WTC11 (cell line): ENCODE data around the gene PLXDC2. TPM values are rescaled to one million over a fixed set of nuclear protein-coding genes. Genes with fewer than 3 reads are reported as not detected.
A peak's percentile ranks its signal among the peaks of the same experiment; 100 is the strongest.

Experiments
- ATAC-seq: fragments of 200-7000 bp; cut with Tn5 transposase; 2 replicates; pipeline ENCODE4 v1.10.0; 2021; ENCODE audit warnings: mild to moderate bottlenecking, moderate library complexity
- CTCF ChIA-PET: fragments of 300-600 bp; sonication (Branson Sonifier 250); formaldehyde crosslinking; loops from one replicate; lab custom pipeline; 2021; ENCODE audit warnings: antibody characterized with exemption; lab: Charles Lee
- POLR2A ChIA-PET: fragments of 350-600 bp; sonication (Branson Sonifier 250); formaldehyde crosslinking; loops from one replicate; lab custom pipeline; 2021; ENCODE audit warnings: antibody characterized with exemption; lab: Charles Lee
- DNase-seq: peaks from one replicate; pipeline ENCODE4 v3.0.0; 2021; ENCODE audit warnings: low spot score
- H3K27ac Mint-ChIP-seq: 2 replicates; pipeline ENCODE4 v1.8.0; 2021; ENCODE audit warnings: mixed read lengths
- H3K27me3 Mint-ChIP-seq: 2 replicates; pipeline ENCODE4 v1.8.0; 2021; ENCODE audit warnings: low read depth, mild to moderate bottlenecking, moderate library complexity, mixed read lengths
- H3K36me3 Mint-ChIP-seq: 2 replicates; pipeline ENCODE4 v1.8.0; 2021; ENCODE audit warnings: mixed read lengths
- H3K4me1 Mint-ChIP-seq: 2 replicates; pipeline ENCODE4 v1.8.0; 2022; ENCODE audit warnings: mixed read lengths
- H3K4me3 Mint-ChIP-seq: 2 replicates; pipeline ENCODE4 v1.8.0; 2021; ENCODE audit warnings: mild to moderate bottlenecking, moderate library complexity, mixed read lengths
- H3K9me3 Mint-ChIP-seq: 2 replicates; pipeline ENCODE4 v1.8.0; 2021; ENCODE audit warnings: mixed read lengths
- CBFB ChIP-seq: sonication (generic); formaldehyde crosslinking; IDR thresholded peaks from 2 replicates; pipeline ENCODE4 v1.8.1; 2022; ENCODE audit warnings: mild to moderate bottlenecking, low read depth, missing genetic modification reagents
- CREM ChIP-seq: sonication (generic); formaldehyde crosslinking; IDR thresholded peaks from 2 replicates; pipeline ENCODE4 v1.8.1; 2022; ENCODE audit warnings: mild to moderate bottlenecking, missing genetic modification reagents, moderate library complexity
- CTCF ChIP-seq: fragments of 200-600 bp; IDR thresholded peaks from 2 replicates; pipeline ENCODE4 v1.8.0; 2022; ENCODE audit warnings: antibody characterized with exemption
- EMX1 ChIP-seq: fragments of 250-450 bp; sonication (Bioruptor Pico); IDR thresholded peaks from 2 replicates; pipeline ENCODE4 v1.8.0; 2021; ENCODE audit warnings: mild to moderate bottlenecking
- FOXJ3 ChIP-seq: sonication (generic); formaldehyde crosslinking; IDR thresholded peaks from 2 replicates; pipeline ENCODE4 v1.9.0; 2021; ENCODE audit warnings: missing genetic modification reagents, mild to moderate bottlenecking, borderline replicate concordance
- GABPB1 ChIP-seq: sonication (generic); formaldehyde crosslinking; IDR thresholded peaks from 2 replicates; pipeline ENCODE4 v1.8.1; 2023; ENCODE audit warnings: mild to moderate bottlenecking, missing genetic modification reagents
- JUN ChIP-seq: sonication (generic); formaldehyde crosslinking; IDR thresholded peaks from 2 replicates; pipeline ENCODE4 v1.8.0; 2023; ENCODE audit warnings: mild to moderate bottlenecking, missing genetic modification reagents
- PRDM15 ChIP-seq: sonication (generic); formaldehyde crosslinking; IDR thresholded peaks from 2 replicates; pipeline ENCODE4 v1.8.0; 2022; ENCODE audit warnings: missing genetic modification reagents
- RELA ChIP-seq: sonication (generic); formaldehyde crosslinking; IDR thresholded peaks from 2 replicates; pipeline ENCODE4 v1.8.1; 2022; ENCODE audit warnings: missing genetic modification reagents, mild to moderate bottlenecking, borderline replicate concordance
- SOX15 ChIP-seq: fragments of 250-450 bp; sonication (Bioruptor Pico); IDR thresholded peaks from 2 replicates; pipeline ENCODE4 v1.9.0; 2021; ENCODE audit warnings: mild to moderate bottlenecking
- SP1 ChIP-seq: sonication (generic); formaldehyde crosslinking; conservative IDR thresholded peaks from 2 replicates; pipeline ENCODE4 v1.8.1; 2022; ENCODE audit warnings: missing genetic modification reagents
- ZMAT4 ChIP-seq: fragments of 250-450 bp; sonication (Bioruptor Pico); IDR thresholded peaks from 2 replicates; pipeline ENCODE4 v1.9.0; 2021; ENCODE audit warnings: mild to moderate bottlenecking
- ZNF232 ChIP-seq: sonication (generic); formaldehyde crosslinking; IDR thresholded peaks from 2 replicates; pipeline ENCODE4 v1.8.0; 2022; ENCODE audit warnings: mild to moderate bottlenecking, missing genetic modification reagents
- total RNA-seq: library from RNA; stranded (reverse); gene quantifications from 3 replicates; pipeline ENCODE4 v1.2.3, GENCODE V29; 2021

PLXDC2 gene
- total RNA-seq, 1 experiment from 2014 or later: 31.7 TPM

GRCh38 chr10:19974554-19974953, 158.3 kb downstream of the PLXDC2 start:
- ChIA-PET POLR2A (no interaction called here), CTCF (interaction anchor here (0.6 to 1.2 kb wide), 2 partner anchors 9 to 880 kb away, joined by 3 to 4 read pairs; no protein-coding TSS in a partner anchor)
- no peak for ATAC-seq

GRCh38 chr10:19977097-19977521, 160.9 kb downstream of the PLXDC2 start:
- Mint-ChIP-seq H3K4me3 (no peak overlapping the region), H3K9me3 (peaks cover 5% of the 10 kb centered on the region; the same call in 1 of the 2 replicates), H3K27me3 (no peaks in the 10 kb centered on the region), H3K4me1 (peaks cover 40% of the 10 kb centered on the region), H3K27ac (0 out of 2 replicates have a peak overlapping the region, but pooled peaks have one; percentile 2), H3K36me3 (peaks cover 4% of the 10 kb centered on the region; the same call in 1 of the 2 replicates)
- ChIA-PET POLR2A (no interaction called here), CTCF (no interaction called here)
- DNase-seq (no peak), ATAC-seq (no peak)
- TF ChIP-seq PRDM15 (no peak), JUN (CRISPR knock-in tag) (no peak), CTCF (no peak), GABPB1 (no peak), CBFB (CRISPR knock-in tag) (no peak), RELA (CRISPR knock-in tag) (no peak), SOX15 (CRISPR knock-in tag) (no peak), ZMAT4 (CRISPR knock-in tag) (no peak), FOXJ3 (CRISPR knock-in tag) (no peak), SP1 (no peak)

More at GRCh38 chr10:19974554-19974953, 158.3 kb downstream of the PLXDC2 start:
- Mint-ChIP-seq H3K27ac (no peak overlapping the region), H3K4me1 (peaks cover 27% of the 10 kb centered on the region)
- TF ChIP-seq CBFB (CRISPR knock-in tag) (no peak), EMX1 (CRISPR knock-in tag) (no peak)
- TF ChIP-seq, all 79 proteins: peak for 0
- peaks cover 5% of the 10 kb centered on the region; the same call in 1 of the 2 replicates for H3K9me3 Mint-ChIP-seq
- peaks cover 4% of the 10 kb centered on the region; the same call in 1 of the 2 replicates for H3K36me3 Mint-ChIP-seq
- DNase-seq: no peak
- no peak overlapping the region for H3K4me3 Mint-ChIP-seq
- H3K27me3 Mint-ChIP-seq: no peaks in the 10 kb centered on the region

- H3K36me3 Mint-ChIP-seq: peaks cover 4% of the 10 kb centered on the region; the same call in 1 of the 2 replicates
- H3K4me3 Mint-ChIP-seq: no peak overlapping the region
- ATAC-seq: no peak
- peaks cover 5% of the 10 kb centered on the region; the same call in 1 of the 2 replicates for H3K9me3 Mint-ChIP-seq
- POLR2A ChIA-PET: no interaction called here
- H3K27ac Mint-ChIP-seq: no peak overlapping the region
- CTCF ChIA-PET: no interaction called here
- no peak for TF ChIP-seq CREM (CRISPR knock-in tag)
- no peak for DNase-seq
- H3K27me3 Mint-ChIP-seq: no peaks in the 10 kb centered on the region
- H3K4me1 Mint-ChIP-seq: peaks cover 60% of the 10 kb centered on the region
These were observed 163.4 kb downstream of the PLXDC2 start for GRCh38 chr10:19979628-19980027.

- H3K36me3 Mint-ChIP-seq: 0 out of 2 replicates have a peak, but pooled peaks cover 2% of the 10 kb centered on the region
- peaks cover 3% of the 10 kb centered on the region; the same call in 1 of the 2 replicates for H3K9me3 Mint-ChIP-seq
- no peak for ATAC-seq
- TF ChIP-seq ZNF232: no peak
- ChIA-PET CTCF (interaction anchor here (1.3 kb wide), 1 partner anchor 10 kb away, joined by 4 read pairs; no protein-coding TSS in a partner anchor), POLR2A (no interaction called here)
- H3K27ac Mint-ChIP-seq: peak overlapping the region; percentile 45; the same call in 1 of the 2 replicates
- DNase-seq: no peak
- H3K27me3 Mint-ChIP-seq: no peaks in the 10 kb centered on the region
- no peak overlapping the region for H3K4me3 Mint-ChIP-seq
- peaks cover 86% of the 10 kb centered on the region for H3K4me1 Mint-ChIP-seq
These were observed 167.8 kb downstream of the PLXDC2 start for GRCh38 chr10:19983880-19984565.
